IPS DF 4.7 (cell line): ENCODE measurements around the gene SLC22A23.

Source experiments
- DNase-seq: peaks from one replicate; pipeline ENCODE4 v3.0.0-alpha.2; 2013; ENCODE audit warnings: low spot score; ENCODE audit errors: extremely low read depth

SLC22A23 gene

GRCh38 chr6:3304500-3305215 lies 152.2 kb downstream of the SLC22A23 start:
- DNase-seq = no peak

- no peak for DNase-seq
Measured at GRCh38 chr6:3303795-3304411, 152.9 kb downstream of the SLC22A23 start.

GRCh38 chr6:3301506-3301905 lies 155.3 kb downstream of the SLC22A23 start:
- DNase-seq = no peak

GRCh38 chr6:3299221-3299620 lies 157.6 kb downstream of the SLC22A23 start:
- DNase-seq = no peak

- DNase-seq = no peak
Measured at GRCh38 chr6:3297909-3298308, 158.9 kb downstream of the SLC22A23 start.

- no peak for DNase-seq
Measured at GRCh38 chr6:3297006-3297405, 159.8 kb downstream of the SLC22A23 start.

- no peak for DNase-seq
Measured at GRCh38 chr6:3296537-3296936, 160.3 kb downstream of the SLC22A23 start.

- no peak for DNase-seq
Measured at GRCh38 chr6:3296078-3296477, 160.8 kb downstream of the SLC22A23 start.

GRCh38 chr6:3294921-3295871 lies 161.7 kb downstream of the SLC22A23 start:
- DNase-seq = no peak

GRCh38 chr6:3294396-3294795 lies 162.5 kb downstream of the SLC22A23 start:
- DNase-seq = no peak

GRCh38 chr6:3293271-3294155 lies 163.3 kb downstream of the SLC22A23 start:
- DNase-seq = no peak

GRCh38 chr6:3292431-3293197 lies 164.2 kb downstream of the SLC22A23 start:
- no peak for DNase-seq

- DNase-seq = no peak
Measured at GRCh38 chr6:3291987-3292386, 164.9 kb downstream of the SLC22A23 start.

GRCh38 chr6:3291346-3291745 lies 165.5 kb downstream of the SLC22A23 start:
- DNase-seq = no peak

- no peak for DNase-seq
Measured at GRCh38 chr6:3290931-3291211, 166.0 kb downstream of the SLC22A23 start.

- DNase-seq = no peak
Measured at GRCh38 chr6:3290149-3290930, 166.5 kb downstream of the SLC22A23 start.

GRCh38 chr6:3289664-3290055 lies 167.2 kb downstream of the SLC22A23 start:
- no peak for DNase-seq

GRCh38 chr6:3288711-3289663 lies 167.9 kb downstream of the SLC22A23 start:
- DNase-seq = no peak
